A673 (cell line): Measurements from ENCODE around the gene TSPAN2. TPM values are rescaled to one million over a fixed set of nuclear protein-coding genes. Genes with fewer than 3 reads are reported as not detected.

Experiments used
- Bru-seq: library from RNA; stranded (reverse); fragments of 400-500 nt; gene quantifications from one replicate; lab custom pipeline; 2021; lab: Mats Ljungman, UMichigan
- BruChase-seq, 2 experiments: library from RNA; stranded (reverse); fragments of 400-500 nt; gene quantifications; one replicate each; lab custom pipeline; 2021; lab: Mats Ljungman, UMichigan
- BruUV-seq: library from RNA; stranded (reverse); fragments of 400-500 nt; replicated peaks from 2 replicates; lab custom pipeline; 2021; lab: Mats Ljungman, UMichigan
- CTCF ChIA-PET: fragments of 300-600 bp; sonication (Branson Sonifier 250); formaldehyde crosslinking; loops from one replicate; lab custom pipeline; 2022; ENCODE audit warnings: antibody characterized with exemption; lab: Charles Lee
- POLR2A ChIA-PET: fragments of 300-600 bp; sonication (Branson Sonifier 250); formaldehyde crosslinking; loops from one replicate; lab custom pipeline; 2022; ENCODE audit warnings: antibody characterized with exemption; ENCODE audit not compliant: low non-redundant PET; lab: Charles Lee
- DNase-seq: peaks from one replicate; pipeline ENCODE4 v3.0.0-alpha.2; 2015; ENCODE audit warnings: low spot score
- H3K27ac ChIP-seq: fragments of 200-600 bp; sonication (generic); 2 replicates; pipeline ENCODE4 v1.5.1; 2016; ENCODE audit warnings: mixed run types, low read depth, mild to moderate bottlenecking, mixed read lengths, antibody characterized with exemption, low read length; ENCODE audit not compliant: poor library complexity, severe bottlenecking
- H3K27me3 ChIP-seq: fragments of 200-600 bp; sonication (generic); replicated peaks from 2 replicates; pipeline ENCODE4 v1.6.1; 2017; ENCODE audit warnings: mixed run types, low read depth, mild to moderate bottlenecking, mixed read lengths, antibody characterized with exemption, low read length; ENCODE audit not compliant: insufficient read depth, poor library complexity
- H3K36me3 ChIP-seq: fragments of 200-600 bp; sonication (generic); 2 replicates; pipeline ENCODE4 v1.6.1; 2016; ENCODE audit warnings: mixed run types, mild to moderate bottlenecking, mixed read lengths, antibody characterized with exemption, low read length; ENCODE audit not compliant: insufficient read depth, poor library complexity, severe bottlenecking
- H3K4me1 ChIP-seq: fragments of 200-600 bp; sonication (generic); 2 replicates; pipeline ENCODE4 v1.6.1; 2017; ENCODE audit warnings: mixed run types, mild to moderate bottlenecking, mixed read lengths, antibody characterized with exemption, low read length; ENCODE audit not compliant: insufficient read depth, poor library complexity, severe bottlenecking
- H3K4me3 ChIP-seq: fragments of 200-600 bp; sonication (generic); 2 replicates; pipeline ENCODE4 v1.5.1; 2016; ENCODE audit warnings: low read depth, mixed run types, mild to moderate bottlenecking, mixed read lengths, low read length; ENCODE audit not compliant: poor library complexity, severe bottlenecking
- H3K9me3 ChIP-seq: fragments of 200-600 bp; sonication (generic); 2 replicates; pipeline ENCODE4 v1.6.1; 2016; ENCODE audit warnings: mixed run types, low read depth, mild to moderate bottlenecking, mixed read lengths, antibody characterized with exemption, low read length; ENCODE audit not compliant: poor library complexity, severe bottlenecking
- CTCF ChIP-seq: fragments of 300-800, 200-600 bp; sonication (generic); conservative IDR thresholded peaks from 2 replicates; pipeline ENCODE4 v1.5.1; 2017; ENCODE audit warnings: low read depth, mild to moderate bottlenecking, antibody characterized with exemption, low read length, moderate library complexity, mixed read lengths
- EZH2 ChIP-seq: fragments of 200-600 bp; sonication (generic); IDR thresholded peaks from 2 replicates; pipeline ENCODE4 v1.6.1; 2017; ENCODE audit warnings: borderline replicate concordance, low read depth, mild to moderate bottlenecking, mixed read lengths, antibody characterized with exemption, low read length; ENCODE audit not compliant: poor library complexity, severe bottlenecking
- intact Hi-C: fragments of 100-400 bp; cut with micrococcal nuclease; formaldehyde crosslinking; loops from one replicate; pipeline ENCODE4 v1.10.0; 2022; ENCODE audit not compliant: unreplicated experiment
- long read RNA-seq: library from polyadenylated mRNA; stranded (forward); transcript quantifications from one replicate; pipeline ENCODE4 v2.0.0, GENCODE V29; 2022
- total RNA-seq: library from RNA; stranded (reverse); gene quantifications from 2 replicates; pipeline ENCODE4 v1.2.3, GENCODE V29; 2021

TSPAN2 gene
- 1.9 and 2.8 TPM in 2 replicates for total RNA-seq
- percentile 35 among the genes with signal in this experiment for Bru-seq, nascent RNA
- percentile 30 among the genes with signal in this experiment for BruChase-seq, experiment 1, labeled RNA remaining after a 2-hour chase
- BruChase-seq, experiment 2, labeled RNA remaining after a 6-hour chase, result percentile 28 among the genes with signal in this experiment
- long read RNA-seq, partial matches to known transcripts, result 0 of 2 reads
- long read RNA-seq, other reads (novel, unspliced or antisense), result 1 of 2 reads

DNA sequence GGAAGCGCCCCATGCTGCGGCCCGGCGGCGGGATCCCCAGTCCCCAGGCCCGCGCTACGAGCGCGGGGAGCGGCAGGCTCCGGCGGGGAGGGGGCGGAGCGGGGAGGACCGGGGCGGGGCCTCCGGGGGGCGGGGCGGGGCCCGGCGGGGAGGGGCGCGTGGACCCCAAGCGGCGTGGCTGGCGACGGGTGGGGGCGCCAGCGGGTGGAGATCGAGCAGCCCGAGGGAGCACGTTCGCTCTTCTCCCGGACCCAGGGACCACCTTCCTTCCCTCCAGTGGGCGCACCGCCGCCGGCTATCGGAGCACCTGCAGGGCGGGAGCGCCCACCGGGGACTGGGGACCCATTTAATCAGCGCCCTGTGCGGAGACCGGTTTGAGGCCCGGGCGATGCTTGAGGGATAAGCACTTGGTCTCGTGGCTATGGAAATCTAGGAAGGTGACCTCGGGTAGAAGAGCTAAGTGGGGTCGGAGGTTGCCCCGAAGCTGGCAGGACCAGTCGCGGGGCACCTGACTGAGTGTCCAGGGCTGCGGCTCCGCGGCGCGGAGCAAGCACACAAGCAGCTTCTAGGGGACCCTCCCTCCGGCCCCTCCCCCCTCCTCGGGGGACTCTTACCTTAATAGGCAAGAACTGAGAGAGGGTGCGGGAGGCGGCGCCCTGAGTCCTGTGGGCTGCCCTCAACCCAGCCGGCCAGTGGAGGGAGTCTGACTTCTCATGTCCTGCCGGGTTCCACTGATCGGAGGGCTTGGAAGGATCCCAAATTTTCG, at the start of gene TSPAN2:
TSS of gene TSPAN2 (minus strand) at position 84 of the 766 bp plus-strand sequence. CDS start at position 13, 71 bp downstream.
- peak within 1 kb of the TSS; percentile 57 for H3K4me3 ChIP-seq
- no peak within 1 kb of the TSS for H3K27ac ChIP-seq
- POLR2A ChIA-PET, result no interaction called here
- intact Hi-C loops, result loop anchor here (2.0 kb wide), 1 partner anchor 33 kb away; no protein-coding TSS in a partner anchor
- CTCF ChIA-PET, result no interaction called here
- no peaks in the 10 kb centered on the region for H3K27me3 ChIP-seq
- DNase-seq, result peak; percentile 42
- H3K4me1 ChIP-seq, result peaks cover 24% of the 10 kb centered on the region
- H3K36me3 ChIP-seq, result no peaks in the 10 kb centered on the region
- H3K9me3 ChIP-seq, result no peaks in the 10 kb centered on the region
- BruUV-seq, result no TSS peak
- 0 out of 2 replicates have a peak, but pooled peaks have one; percentile 7 for TF ChIP-seq CTCF
- no peak for TF ChIP-seq EZH2

DNA sequence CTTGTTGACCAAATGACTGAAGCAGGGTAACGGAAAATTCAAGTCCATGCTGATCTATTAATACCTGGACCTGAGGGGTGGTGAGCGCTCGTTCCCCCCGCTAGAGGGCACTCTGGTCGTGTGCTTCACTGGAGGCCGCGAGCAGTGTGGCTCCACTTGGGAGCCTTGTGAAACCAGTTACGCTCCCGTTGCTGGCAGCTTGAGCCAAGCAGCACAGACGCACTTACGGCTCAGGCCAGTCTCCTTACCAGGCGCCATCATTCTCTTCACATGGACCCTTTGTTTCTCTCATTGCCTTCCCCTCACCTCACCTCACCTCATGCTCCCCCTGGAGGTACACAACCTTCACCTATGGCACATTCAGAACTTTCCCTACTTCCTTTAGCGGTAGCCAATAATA, 49.7 kb upstream of the TSPAN2 start:
- DNase-seq, result peak; percentile 94
- Histone ChIP-seq H3K4me3 (no peak overlapping the region), H3K27me3 (peaks cover 4% of the 10 kb centered on the region), H3K4me1 (no peaks in the 10 kb centered on the region), H3K9me3 (no peaks in the 10 kb centered on the region), H3K36me3 (no peaks in the 10 kb centered on the region), H3K27ac (no peak overlapping the region)
- no TSS peak for BruUV-seq
- TF ChIP-seq CTCF, result peak; percentile 95
- TF ChIP-seq EZH2, result no peak
- intact Hi-C loops, result loop anchor here (1.0 kb wide), 3 partner anchors 330 to 456 kb away; no protein-coding TSS in a partner anchor
- POLR2A ChIA-PET, result no interaction called here
- CTCF ChIA-PET, result interaction anchor here (0.7 to 4.2 kb wide), 5 partner anchors 11 to 626 kb away, joined by 3 to 42 read pairs (median 5); no protein-coding TSS in a partner anchor

- H3K27me3 ChIP-seq, result peaks cover 4% of the 10 kb centered on the region
- TF ChIP-seq EZH2 (no peak), CTCF (no peak)
- no peak overlapping the region for H3K4me3 ChIP-seq
- intact Hi-C loops, result no loop called here
- ChIA-PET POLR2A (no interaction called here), CTCF (interaction anchor here (0.6 to 4.2 kb wide), 3 partner anchors 331 to 873 kb away, joined by 3 to 42 read pairs (median 9); no protein-coding TSS in a partner anchor)
- no peaks in the 10 kb centered on the region for H3K4me1 ChIP-seq
- H3K36me3 ChIP-seq, result no peaks in the 10 kb centered on the region
- H3K27ac ChIP-seq, result no peak overlapping the region
- DNase-seq, result no peak
- no TSS peak for BruUV-seq
- H3K9me3 ChIP-seq, result no peaks in the 10 kb centered on the region
Observed at GRCh38 chr1:115138271-115138670, 49.0 kb upstream of the TSPAN2 start.
